Measurements from ENCODE around the gene PRPF19. TPM values are rescaled to one million over a fixed set of nuclear protein-coding genes. Genes with fewer than 3 reads are reported as not detected.
A peak's percentile ranks its signal among the peaks of the same experiment; 100 is the strongest.

The PRPF19 gene
- total RNA-seq, 4 donors from 2014 or later: 65.0 to 90.2 (median 84.1) TPM

DNA sequence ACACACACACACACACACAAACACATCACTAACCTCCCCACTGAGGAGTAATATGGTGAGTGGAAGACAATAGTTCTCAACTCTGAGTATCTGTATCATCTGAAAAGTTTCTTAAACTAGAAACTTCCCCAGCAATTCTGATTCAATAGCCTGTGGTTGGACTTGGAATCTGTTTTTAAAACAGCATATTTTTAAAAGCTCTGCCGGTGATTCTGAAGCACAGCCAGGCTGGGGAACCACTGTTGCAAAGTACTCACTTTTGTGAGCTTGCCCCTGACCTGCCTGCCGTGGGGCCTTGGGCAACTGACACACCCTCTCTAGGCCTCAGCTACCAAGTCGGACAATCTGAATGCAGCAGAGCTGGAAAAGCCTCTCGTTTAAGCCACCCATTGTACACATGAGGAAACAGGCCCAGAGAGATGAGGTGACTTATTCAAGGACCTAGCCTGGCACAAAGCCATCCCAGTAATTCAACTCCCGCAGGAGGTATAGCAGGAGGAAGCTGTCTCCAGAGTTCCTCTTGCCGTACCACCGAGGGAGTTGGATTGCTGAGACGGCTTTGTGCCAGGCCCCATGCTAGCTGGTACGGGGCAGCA lies 36.7 kb upstream of the PRPF19 start:
- H3K27me3 ChIP-seq: no peaks in the 10 kb centered on the region
- H3K4me3 ChIP-seq: no peak overlapping the region
- H3K9me3 ChIP-seq: no peaks in the 10 kb centered on the region
- H3K36me3 ChIP-seq: peaks cover 0 to 63% (median 15%) of the 10 kb centered on the region in 3 donors
- intact Hi-C loops (cut with DNase I): no loop called here
- 25 to 51% methylated on average over 5 to 7 of the region's 9 CpGs for WGBS, 2 donors
- no peak for DNase-seq
- no peak for TF ChIP-seq POLR2A (IDR thresholded peaks at IDR 0.05)
- TF ChIP-seq, protein P1, sequence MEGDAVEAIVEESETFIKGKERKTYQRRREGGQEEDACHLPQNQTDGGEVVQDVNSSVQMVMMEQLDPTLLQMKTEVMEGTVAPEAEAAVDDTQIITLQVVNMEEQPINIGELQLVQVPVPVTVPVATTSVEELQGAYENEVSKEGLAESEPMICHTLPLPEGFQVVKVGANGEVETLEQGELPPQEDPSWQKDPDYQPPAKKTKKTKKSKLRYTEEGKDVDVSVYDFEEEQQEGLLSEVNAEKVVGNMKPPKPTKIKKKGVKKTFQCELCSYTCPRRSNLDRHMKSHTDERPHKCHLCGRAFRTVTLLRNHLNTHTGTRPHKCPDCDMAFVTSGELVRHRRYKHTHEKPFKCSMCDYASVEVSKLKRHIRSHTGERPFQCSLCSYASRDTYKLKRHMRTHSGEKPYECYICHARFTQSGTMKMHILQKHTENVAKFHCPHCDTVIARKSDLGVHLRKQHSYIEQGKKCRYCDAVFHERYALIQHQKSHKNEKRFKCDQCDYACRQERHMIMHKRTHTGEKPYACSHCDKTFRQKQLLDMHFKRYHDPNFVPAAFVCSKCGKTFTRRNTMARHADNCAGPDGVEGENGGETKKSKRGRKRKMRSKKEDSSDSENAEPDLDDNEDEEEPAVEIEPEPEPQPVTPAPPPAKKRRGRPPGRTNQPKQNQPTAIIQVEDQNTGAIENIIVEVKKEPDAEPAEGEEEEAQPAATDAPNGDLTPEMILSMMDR (IDR thresholded peaks at IDR 0.05): no peak
- peaks cover 21 to 66% (median 27%) of the 10 kb centered on the region in 3 donors for H3K4me1 ChIP-seq
- H3K27ac ChIP-seq: peak overlapping the region; percentile 81 to 88 (median 84)

DNA sequence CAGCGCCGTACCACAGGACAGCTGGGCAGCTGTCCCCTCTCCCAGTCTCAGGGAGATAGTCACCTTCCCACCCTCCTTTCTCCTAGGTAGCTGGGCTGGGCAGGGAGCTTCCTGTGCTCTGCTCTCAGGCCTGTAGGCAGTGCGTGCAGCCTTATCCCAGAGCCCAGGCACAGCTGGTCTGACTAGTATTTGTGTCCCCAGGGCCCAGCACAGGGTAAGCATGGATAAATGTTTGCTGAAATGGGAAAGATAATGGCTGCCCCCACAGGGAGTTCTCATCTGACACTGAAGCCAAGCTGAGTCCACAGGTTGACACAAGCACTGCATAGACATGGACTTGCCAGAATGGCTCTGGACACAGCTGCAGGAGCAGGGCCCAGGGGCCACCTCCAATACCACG lies 35.8 kb upstream of the PRPF19 start:
- WGBS, 2 donors: 50% methylated on average over 1 of the region's 4 CpGs; no CpG with 5 or more reads in 1 of the 2 donors
- no peak overlapping the region for H3K4me3 ChIP-seq
- peaks cover 21 to 65% (median 27%) of the 10 kb centered on the region in 3 donors for H3K4me1 ChIP-seq
- TF ChIP-seq, protein P1 (IDR thresholded peaks at IDR 0.05): no peak
- no peak for TF ChIP-seq POLR2A (IDR thresholded peaks at IDR 0.05)
- H3K27ac ChIP-seq: peak overlapping the region; percentile 81 to 88 (median 84)
- no peaks in the 10 kb centered on the region for H3K9me3 ChIP-seq
- no peak for DNase-seq
- peaks cover 0 to 63% (median 15%) of the 10 kb centered on the region in 3 donors for H3K36me3 ChIP-seq
- intact Hi-C loops (cut with DNase I): no loop called here
- H3K27me3 ChIP-seq: no peaks in the 10 kb centered on the region

DNA sequence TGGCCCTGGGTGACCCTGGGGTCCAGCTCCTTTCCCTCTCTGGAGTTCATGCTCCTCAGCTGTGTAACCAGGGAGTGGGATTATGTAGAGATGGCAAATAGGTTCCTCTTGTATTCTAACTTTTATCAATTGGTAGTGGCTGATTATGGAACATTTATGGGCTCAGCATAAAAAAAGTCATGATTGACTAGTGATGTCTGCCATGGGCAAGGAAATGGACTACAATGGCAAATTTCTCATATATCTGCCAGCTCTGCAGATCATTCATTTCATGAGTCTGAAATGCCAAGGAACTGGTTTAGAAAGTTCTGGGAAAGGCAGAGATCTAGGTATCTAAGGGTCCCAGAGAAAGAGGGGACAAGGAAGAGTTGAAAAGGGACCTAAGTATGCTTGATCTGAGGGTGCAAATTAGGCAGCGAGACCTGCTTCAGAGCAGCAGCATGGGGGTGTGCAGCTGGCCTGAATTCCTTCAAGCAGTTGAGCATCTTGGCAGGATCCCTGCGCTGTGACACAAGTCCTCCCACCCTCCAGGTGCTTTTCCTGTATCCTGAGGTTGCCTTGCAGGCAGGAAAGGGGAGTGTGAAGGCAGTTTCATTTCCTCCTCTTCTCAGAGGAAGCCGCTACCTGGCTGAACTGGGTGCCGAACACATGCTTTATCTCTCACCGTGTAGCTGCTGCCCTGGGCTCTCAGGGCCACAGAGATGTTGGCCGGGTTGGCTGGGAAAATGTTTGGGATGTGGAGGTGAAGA lies 35.2 kb upstream of the PRPF19 start:
- peaks cover 0 to 69% (median 15%) of the 10 kb centered on the region in 3 donors for H3K36me3 ChIP-seq
- H3K27me3 ChIP-seq: no peaks in the 10 kb centered on the region
- DNase-seq: no peak
- 30 to 57% methylated on average over 3 to 6 of the region's 6 CpGs for WGBS, 2 donors
- peaks cover 21 to 63% (median 27%) of the 10 kb centered on the region in 3 donors for H3K4me1 ChIP-seq
- no peak for TF ChIP-seq POLR2A (IDR thresholded peaks at IDR 0.05)
- TF ChIP-seq, protein P1 (IDR thresholded peaks at IDR 0.05): no peak
- no peak overlapping the region for H3K4me3 ChIP-seq
- no peaks in the 10 kb centered on the region for H3K9me3 ChIP-seq
- peak overlapping the region; percentile 81 to 88 (median 84) for H3K27ac ChIP-seq
- intact Hi-C loops (cut with DNase I): no loop called here

DNA sequence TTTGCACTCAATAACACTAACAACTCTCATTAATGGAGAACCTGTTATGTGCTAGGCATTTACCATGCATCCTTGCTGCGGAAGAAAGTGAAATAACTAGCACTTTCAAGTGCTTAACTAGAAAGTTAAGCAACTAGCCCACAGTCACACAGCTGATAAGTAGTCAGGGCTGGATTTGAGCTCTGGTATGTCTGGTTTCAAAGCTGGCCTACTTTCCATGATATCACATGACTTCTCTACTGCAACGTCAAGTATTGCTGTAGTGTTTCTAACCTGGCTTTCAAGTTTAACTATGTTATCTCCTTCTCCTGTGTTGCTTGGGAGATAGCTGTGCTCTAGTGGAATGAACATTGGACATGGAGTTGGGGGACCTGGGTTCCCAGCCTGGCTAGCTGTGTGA lies 33.5 kb upstream of the PRPF19 start:
- 44 to 56% methylated on average over 2 of the region's 2 CpGs for WGBS, 2 donors
- Histone ChIP-seq H3K27ac (peak overlapping the region in 1 of 4 donors; percentile 22), H3K9me3 (no peaks in the 10 kb centered on the region), H3K4me3 (no peak overlapping the region), H3K36me3 (peaks cover 0 to 62% (median 9%) of the 10 kb centered on the region in 3 donors), H3K27me3 (no peaks in the 10 kb centered on the region), H3K4me1 (peaks cover 21 to 77% (median 27%) of the 10 kb centered on the region in 3 donors)
- TF ChIP-seq POLR2A (IDR thresholded peaks at IDR 0.05): no peak
- TF ChIP-seq, protein P1 (IDR thresholded peaks at IDR 0.05): no peak
- DNase-seq: no peak
- intact Hi-C loops (cut with DNase I): no loop called here

DNA sequence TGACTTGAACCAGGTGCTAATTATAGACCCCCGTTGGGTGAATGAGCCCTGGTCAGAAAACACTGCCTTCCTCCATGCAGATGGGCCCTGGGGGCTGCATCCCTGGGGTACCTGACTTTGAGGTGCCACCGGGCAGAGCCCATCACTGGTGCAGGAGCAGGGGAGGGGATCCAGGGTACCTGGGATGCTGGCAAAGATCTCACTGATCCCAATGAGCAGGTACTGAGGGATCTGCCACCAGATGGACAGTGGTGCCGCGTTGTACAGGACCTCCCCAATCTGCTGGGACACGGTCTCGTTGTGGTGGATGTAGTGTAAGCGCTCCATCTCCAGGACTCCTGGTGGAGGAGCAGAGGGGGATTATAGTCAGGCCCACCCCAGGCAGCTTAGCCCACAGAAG lies 32.9 kb upstream of the PRPF19 start:
- Histone ChIP-seq H3K27ac (no peak overlapping the region), H3K4me3 (no peak overlapping the region), H3K36me3 (peaks cover 0 to 65% (median 9%) of the 10 kb centered on the region in 3 donors), H3K9me3 (no peaks in the 10 kb centered on the region), H3K27me3 (no peaks in the 10 kb centered on the region), H3K4me1 (peaks cover 21 to 72% (median 27%) of the 10 kb centered on the region in 3 donors)
- TF ChIP-seq, protein P1 (IDR thresholded peaks at IDR 0.05): no peak
- TF ChIP-seq POLR2A (IDR thresholded peaks at IDR 0.05): no peak
- WGBS, 2 donors: 81 to 94% methylated on average over 2 to 4 of the region's 7 CpGs
- intact Hi-C loops (cut with DNase I): no loop called here
- no peak for DNase-seq
